Thyroid gland (tissue), 4 donors: ENCODE results near the gene MYO18B. TPM values are rescaled to one million over a fixed set of nuclear protein-coding genes. Genes with fewer than 3 reads are reported as not detected.
A peak's percentile ranks its signal among the peaks of the same experiment; 100 is the strongest.

ENCODE experiments used
- DNase-seq, 2 donors: peaks; one replicate each; pipeline ENCODE4 v3.0.0-alpha.2; 2019
- H3K27ac ChIP-seq, 3 donors: fragments of 200-600 bp; sonication (generic); 1 replicate in 2 of 3; 2 replicates in 1 of 3; pipeline ENCODE4 v1.5.1; 2016 to 2019; ENCODE audit warnings: mild to moderate bottlenecking in 1 of 3, moderate library complexity in 1 of 3
- H3K27me3 ChIP-seq: fragments of 200-600 bp; sonication (generic); one replicate; pipeline ENCODE4 v1.5.1; 2019
- H3K36me3 ChIP-seq, 2 donors: fragments of 200-600 bp; sonication (generic); one replicate each; pipeline ENCODE4 v1.5.1; 2016 to 2019
- H3K4me1 ChIP-seq, 2 donors: fragments of 200-600 bp; sonication (generic); one replicate each; pipeline ENCODE4 v1.5.1; 2017 to 2019
- H3K4me3 ChIP-seq, 3 donors: fragments of 200-600 bp; sonication (generic); replicated peaks in 1 of 3; 1 replicate in 2 of 3; 2 replicates in 1 of 3; pipeline ENCODE4 v1.5.1; 2016; ENCODE audit warnings: mild to moderate bottlenecking in 1 of 3
- H3K9me3 ChIP-seq: fragments of 200-600 bp; sonication (generic); one replicate; pipeline ENCODE4 v1.5.1; 2017
- POLR2A ChIP-seq, 2 donors: fragments of 450-650 bp; IDR thresholded peaks; one replicate each; pipeline ENCODE4 v1.6.1; 2017; ENCODE audit warnings: antibody characterized with exemption in 2 of 2, mild to moderate bottlenecking in 2 of 2, moderate library complexity in 1 of 2
- WGBS, 2 donors: methylation state at CpG; one replicate each; pipeline ENCODE4 v1.1.5; 2017; 5-methylcytosine and 5-hydroxymethylcytosine counted together
- intact Hi-C: fragments of 100-400 bp; cut with DNase I; formaldehyde crosslinking; loops from one replicate; pipeline ENCODE4 v1.15.1; 2023
- total RNA-seq, 4 donors: library from RNA; depleted of rRNA; stranded (reverse); fragments of >200 nt; gene quantifications; one replicate each; pipeline ENCODE4 v1.2.3, GENCODE V29; 2016
- TF ChIP-seq, protein P1 (sequence below), 6 experiments: fragments of 200-600 bp in 3 of 6; fragments of 450-650 bp in 3 of 6; sonication (generic) in 3 of 6; IDR thresholded peaks; one replicate each; pipeline ENCODE4 v1.5.1; 2016 to 2019; ENCODE audit warnings: antibody characterized with exemption in 6 of 6, mild to moderate bottlenecking in 2 of 6, inconsistent platforms in 1 of 6, moderate library complexity in 1 of 6

MYO18B gene
- total RNA-seq, 4 donors from 2014 or later, result 0.33 TPM; not detected in 3

GRCh38 chr22:25966448-25966913 is 224.5 kb downstream of the MYO18B start:
- TF ChIP-seq POLR2A (IDR thresholded peaks at IDR 0.05), result no peak
- TF ChIP-seq, protein P1, sequence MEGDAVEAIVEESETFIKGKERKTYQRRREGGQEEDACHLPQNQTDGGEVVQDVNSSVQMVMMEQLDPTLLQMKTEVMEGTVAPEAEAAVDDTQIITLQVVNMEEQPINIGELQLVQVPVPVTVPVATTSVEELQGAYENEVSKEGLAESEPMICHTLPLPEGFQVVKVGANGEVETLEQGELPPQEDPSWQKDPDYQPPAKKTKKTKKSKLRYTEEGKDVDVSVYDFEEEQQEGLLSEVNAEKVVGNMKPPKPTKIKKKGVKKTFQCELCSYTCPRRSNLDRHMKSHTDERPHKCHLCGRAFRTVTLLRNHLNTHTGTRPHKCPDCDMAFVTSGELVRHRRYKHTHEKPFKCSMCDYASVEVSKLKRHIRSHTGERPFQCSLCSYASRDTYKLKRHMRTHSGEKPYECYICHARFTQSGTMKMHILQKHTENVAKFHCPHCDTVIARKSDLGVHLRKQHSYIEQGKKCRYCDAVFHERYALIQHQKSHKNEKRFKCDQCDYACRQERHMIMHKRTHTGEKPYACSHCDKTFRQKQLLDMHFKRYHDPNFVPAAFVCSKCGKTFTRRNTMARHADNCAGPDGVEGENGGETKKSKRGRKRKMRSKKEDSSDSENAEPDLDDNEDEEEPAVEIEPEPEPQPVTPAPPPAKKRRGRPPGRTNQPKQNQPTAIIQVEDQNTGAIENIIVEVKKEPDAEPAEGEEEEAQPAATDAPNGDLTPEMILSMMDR (IDR thresholded peaks at IDR 0.05), result no peak
- H3K4me3 ChIP-seq, result no peak overlapping the region
- H3K9me3 ChIP-seq, result no peaks in the 10 kb centered on the region
- no peaks in the 10 kb centered on the region for H3K4me1 ChIP-seq
- DNase-seq, result no peak
- WGBS, 2 donors, result 17 to 21% methylated on average over 8 of the region's 8 CpGs
- H3K27ac ChIP-seq, result no peak overlapping the region
- H3K27me3 ChIP-seq, result no peaks in the 10 kb centered on the region
- no peaks in the 10 kb centered on the region for H3K36me3 ChIP-seq
- intact Hi-C loops, result no loop called here

DNA sequence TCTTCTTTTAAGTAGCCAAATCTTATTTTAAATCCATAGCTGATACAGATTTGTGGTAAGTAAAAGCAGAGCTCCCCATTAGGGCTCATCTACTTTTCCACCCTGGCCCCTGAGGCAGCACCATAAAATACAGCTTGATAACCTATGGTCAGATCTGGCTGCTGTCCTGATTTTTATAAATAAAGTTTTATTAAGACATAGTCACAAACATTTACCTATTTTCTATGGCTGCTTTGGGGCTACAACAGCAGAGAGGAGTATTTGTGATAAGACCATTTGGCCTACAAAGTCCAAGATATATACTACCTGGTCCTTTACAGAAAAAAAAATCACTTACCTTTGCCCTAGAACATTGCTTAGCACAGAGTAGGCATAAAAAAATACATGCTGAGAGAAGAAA is 227.3 kb downstream of the MYO18B start:
- no peaks in the 10 kb centered on the region for H3K27me3 ChIP-seq
- TF ChIP-seq, protein P1 (IDR thresholded peaks at IDR 0.05), result no peak
- no peak for TF ChIP-seq POLR2A (IDR thresholded peaks at IDR 0.05)
- no peak overlapping the region for H3K4me3 ChIP-seq
- H3K4me1 ChIP-seq, result no peaks in the 10 kb centered on the region
- intact Hi-C loops, result no loop called here
- DNase-seq, result no peak
- no peaks in the 10 kb centered on the region for H3K36me3 ChIP-seq
- no peak overlapping the region for H3K27ac ChIP-seq
- H3K9me3 ChIP-seq, result no peaks in the 10 kb centered on the region

- H3K36me3 ChIP-seq, result no peaks in the 10 kb centered on the region
- 88 to 90% methylated on average over 2 of the region's 2 CpGs for WGBS, 2 donors
- H3K4me1 ChIP-seq, result no peaks in the 10 kb centered on the region
- H3K27ac ChIP-seq, result no peak overlapping the region
- no peak overlapping the region for H3K4me3 ChIP-seq
- TF ChIP-seq, protein P1 (IDR thresholded peaks at IDR 0.05), result no peak
- no peak for TF ChIP-seq POLR2A (IDR thresholded peaks at IDR 0.05)
- no peak for DNase-seq
- intact Hi-C loops, result no loop called here
- H3K9me3 ChIP-seq, result no peaks in the 10 kb centered on the region
- H3K27me3 ChIP-seq, result no peaks in the 10 kb centered on the region
Observed at GRCh38 chr22:25969901-25970300, 227.9 kb downstream of the MYO18B start.

- intact Hi-C loops, result no loop called here
- no peaks in the 10 kb centered on the region for H3K4me1 ChIP-seq
- H3K36me3 ChIP-seq, result no peaks in the 10 kb centered on the region
- H3K9me3 ChIP-seq, result no peaks in the 10 kb centered on the region
- H3K27me3 ChIP-seq, result no peaks in the 10 kb centered on the region
- DNase-seq, result peak; percentile 2 to 5
- no peak overlapping the region for H3K4me3 ChIP-seq
- no peak overlapping the region for H3K27ac ChIP-seq
- WGBS, 2 donors, result 12 to 18% methylated on average over 6 of the region's 6 CpGs
- TF ChIP-seq, protein P1 (IDR thresholded peaks at IDR 0.05), result no peak
- no peak for TF ChIP-seq POLR2A (IDR thresholded peaks at IDR 0.05)
Observed at GRCh38 chr22:25970374-25970911, 228.5 kb downstream of the MYO18B start.

GRCh38 chr22:25970999-25971811 is 229.2 kb downstream of the MYO18B start:
- intact Hi-C loops, result no loop called here
- H3K4me1 ChIP-seq, result no peaks in the 10 kb centered on the region
- no peak overlapping the region for H3K4me3 ChIP-seq
- WGBS, 2 donors, result 50 to 55% methylated on average over 9 of the region's 9 CpGs
- no peaks in the 10 kb centered on the region for H3K36me3 ChIP-seq
- TF ChIP-seq, protein P1 (IDR thresholded peaks at IDR 0.05), result no peak
- TF ChIP-seq POLR2A (IDR thresholded peaks at IDR 0.05), result no peak
- no peak overlapping the region for H3K27ac ChIP-seq
- no peak for DNase-seq
- H3K9me3 ChIP-seq, result no peaks in the 10 kb centered on the region
- H3K27me3 ChIP-seq, result no peaks in the 10 kb centered on the region
